ENCODE measurements around the gene CCDC158.

DNA sequence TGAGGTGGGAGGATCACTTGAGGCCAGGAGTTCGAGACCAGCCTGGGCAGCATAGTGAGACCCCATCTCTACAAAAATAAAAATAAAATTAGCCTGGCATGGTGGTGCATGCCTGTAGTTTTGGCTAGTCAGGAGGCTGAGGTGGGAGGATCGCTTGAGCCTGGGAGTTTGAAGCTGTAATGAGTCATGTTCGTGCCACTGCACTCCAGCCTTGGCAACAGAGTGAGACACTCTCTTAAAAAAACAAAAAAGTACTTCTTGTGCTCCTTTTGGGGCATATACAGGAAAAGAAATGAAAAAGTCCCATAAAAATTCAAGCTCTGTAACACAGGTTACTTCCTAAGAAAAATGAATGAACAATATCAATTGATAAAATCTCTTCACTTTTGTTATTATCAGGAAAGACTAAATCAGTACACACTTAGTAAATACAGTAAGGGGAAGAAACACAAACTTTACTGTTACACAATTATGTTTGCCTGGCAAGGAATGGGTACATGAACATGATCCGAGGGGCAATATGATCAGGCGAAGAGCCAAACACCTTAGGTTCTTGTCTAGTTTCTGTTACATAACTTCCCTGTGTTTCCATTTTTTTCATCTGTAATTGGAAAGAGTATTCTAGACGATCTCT lies 46.9 kb downstream of the CCDC158 start:
- TF ChIP-seq CTCF (IDR thresholded peaks at IDR 0.05; ENCODE audit: extremely low read depth in 1 of 2, insufficient read depth in 1 of 2, low read depth in 1 of 2, low read length in 2 of 2) = no peak
- TF ChIP-seq POLR2AphosphoS5 (IDR thresholded peaks at IDR 0.05; ENCODE audit: insufficient read depth, low read depth, low read length) = peak; percentile 31
- peak; percentile 19 for TF ChIP-seq POLR2A (IDR thresholded peaks at IDR 0.05; ENCODE audit: low read depth, low read length)
- TF ChIP-seq, protein P1, sequence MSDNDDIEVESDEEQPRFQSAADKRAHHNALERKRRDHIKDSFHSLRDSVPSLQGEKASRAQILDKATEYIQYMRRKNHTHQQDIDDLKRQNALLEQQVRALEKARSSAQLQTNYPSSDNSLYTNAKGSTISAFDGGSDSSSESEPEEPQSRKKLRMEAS (IDR thresholded peaks at IDR 0.05; ENCODE audit: insufficient read depth, insufficient read length) = no peak

All from endothelial cell of umbilical vein (primary cell).